HepG2 (cell line): ENCODE measurements around the gene AXIN2. TPM values are rescaled to one million over a fixed set of nuclear protein-coding genes. Genes with fewer than 3 reads are reported as not detected.

Experiments
- ATF5 ChIP-seq: sonication (generic); formaldehyde crosslinking; IDR thresholded peaks from 2 replicates; pipeline ENCODE4 v1.4.0; 2020; ENCODE audit warnings: mild to moderate bottlenecking, low read depth, missing genetic modification reagents
- CERS6 ChIP-seq: sonication (generic); formaldehyde crosslinking; IDR thresholded peaks from 2 replicates; pipeline ENCODE4 v1.5.0; 2020; ENCODE audit warnings: missing genetic modification reagents
- FOSL1 ChIP-seq: sonication (generic); formaldehyde crosslinking; IDR thresholded peaks from 2 replicates; pipeline ENCODE4 v1.9.0; 2021; ENCODE audit warnings: missing genetic modification reagents, borderline replicate concordance
- HES4 ChIP-seq: sonication (generic); formaldehyde crosslinking; IDR thresholded peaks from 2 replicates; pipeline ENCODE4 v1.9.0; 2021; ENCODE audit warnings: mild to moderate bottlenecking, missing genetic modification reagents, borderline replicate concordance
- HMG20B ChIP-seq: conservative IDR thresholded peaks from 2 replicates; pipeline ENCODE4 v1.6.1; 2016; ENCODE audit warnings: missing genetic modification reagents, missing compliant biosample characterization
- HNRNPUL1 ChIP-seq: fragments of 200-400 bp; formaldehyde crosslinking; IDR thresholded peaks from 2 replicates; pipeline ENCODE4 v1.6.1; 2017; ENCODE audit warnings: low read depth, mild to moderate bottlenecking, low read length, moderate library complexity
- RXRB ChIP-seq: IDR thresholded peaks from 2 replicates; pipeline ENCODE4 v1.6.1; 2016; ENCODE audit warnings: borderline replicate concordance, missing genetic modification reagents, missing compliant biosample characterization
- SMARCC2 ChIP-seq: fragments of 450-650 bp; IDR thresholded peaks from 2 replicates; pipeline ENCODE4 v1.6.1; 2017; ENCODE audit warnings: antibody characterized with exemption, mild to moderate bottlenecking
- SOX13 ChIP-seq, 3 experiments: fragments of 450-650 bp in 1 of 3; sonication (generic) in 1 of 3; formaldehyde crosslinking in 1 of 3; IDR thresholded peaks in 2 of 3; conservative IDR thresholded peaks in 1 of 3; 2 replicates each; pipeline versions ENCODE4 v1.5.0 to v1.6.1; 2016 to 2020; ENCODE audit warnings: antibody characterized with exemption in 1 of 3, mild to moderate bottlenecking in 1 of 3, missing compliant biosample characterization in 1 of 3, missing genetic modification reagents in 1 of 3, moderate library complexity in 1 of 3
- TAF1 ChIP-seq: sonication (generic); formaldehyde crosslinking; IDR thresholded peaks from 2 replicates; pipeline ENCODE4 v1.4.0; 2020; ENCODE audit warnings: missing genetic modification reagents
- TMF1 ChIP-seq: sonication (generic); formaldehyde crosslinking; IDR thresholded peaks from 2 replicates; pipeline ENCODE4 v1.8.1; 2022; ENCODE audit warnings: low read depth, missing genetic modification reagents
- ZBTB38 ChIP-seq: sonication (generic); formaldehyde crosslinking; IDR thresholded peaks from 2 replicates; pipeline ENCODE4 v1.5.1; 2020; ENCODE audit warnings: mild to moderate bottlenecking, missing genetic modification reagents
- ZBTB4 ChIP-seq: sonication (generic); formaldehyde crosslinking; IDR thresholded peaks from 2 replicates; pipeline ENCODE4 v1.4.0; 2020; ENCODE audit warnings: missing genetic modification reagents, mild to moderate bottlenecking, borderline replicate concordance
- ZBTB7B ChIP-seq: sonication (generic); formaldehyde crosslinking; IDR thresholded peaks from 2 replicates; pipeline ENCODE4 v1.4.0; 2020; ENCODE audit warnings: missing genetic modification reagents
- ZNF224 ChIP-seq: sonication (generic); formaldehyde crosslinking; IDR thresholded peaks from 2 replicates; pipeline ENCODE4 v1.5.0; 2020; ENCODE audit warnings: mild to moderate bottlenecking, missing genetic modification reagents
- ZNF609 ChIP-seq: sonication (generic); formaldehyde crosslinking; IDR thresholded peaks from 2 replicates; pipeline ENCODE4 v1.4.0; 2020; ENCODE audit warnings: mild to moderate bottlenecking, missing genetic modification reagents, borderline replicate concordance
- ZSCAN30 ChIP-seq: sonication (generic); formaldehyde crosslinking; IDR thresholded peaks from 2 replicates; pipeline ENCODE4 v1.5.0; 2020; ENCODE audit warnings: mild to moderate bottlenecking, missing genetic modification reagents
- polyA plus RNA-seq, 8 experiments: library from polyadenylated mRNA; depleted of rRNA in 3 of 8; stranded (reverse) in 7 of 8; unstranded in 1 of 8; fragments of >200 nt; fragmentation: Illumina TruSeq in 4 of 8; extraction: Trizol in 4 of 8; gene quantifications; 2 replicates each; pipeline versions ENCODE4 v1.2.1 to v1.2.3, GENCODE V29; 2011 to 2016; ENCODE audit warnings: low read depth in 4 of 8, missing spikeins in 1 of 8, mixed read lengths in 1 of 8; ENCODE audit not compliant: insufficient read depth in 1 of 8
- total RNA-seq, 5 experiments: library from RNA; depleted of rRNA; stranded (reverse); fragments of >200 nt; fragmentation: Illumina TruSeq; extraction: Trizol; gene quantifications; 2 replicates each; pipeline ENCODE4 v1.2.3, GENCODE V29; 2016; ENCODE audit warnings: low read depth in 1 of 5

The AXIN2 gene
- total and polyA plus RNA-seq, 2 of the 13 experiments (the other 11 are each of a cell fraction or from before 2014, with no cell fraction given) = 58.6 to 63.4 TPM

DNA sequence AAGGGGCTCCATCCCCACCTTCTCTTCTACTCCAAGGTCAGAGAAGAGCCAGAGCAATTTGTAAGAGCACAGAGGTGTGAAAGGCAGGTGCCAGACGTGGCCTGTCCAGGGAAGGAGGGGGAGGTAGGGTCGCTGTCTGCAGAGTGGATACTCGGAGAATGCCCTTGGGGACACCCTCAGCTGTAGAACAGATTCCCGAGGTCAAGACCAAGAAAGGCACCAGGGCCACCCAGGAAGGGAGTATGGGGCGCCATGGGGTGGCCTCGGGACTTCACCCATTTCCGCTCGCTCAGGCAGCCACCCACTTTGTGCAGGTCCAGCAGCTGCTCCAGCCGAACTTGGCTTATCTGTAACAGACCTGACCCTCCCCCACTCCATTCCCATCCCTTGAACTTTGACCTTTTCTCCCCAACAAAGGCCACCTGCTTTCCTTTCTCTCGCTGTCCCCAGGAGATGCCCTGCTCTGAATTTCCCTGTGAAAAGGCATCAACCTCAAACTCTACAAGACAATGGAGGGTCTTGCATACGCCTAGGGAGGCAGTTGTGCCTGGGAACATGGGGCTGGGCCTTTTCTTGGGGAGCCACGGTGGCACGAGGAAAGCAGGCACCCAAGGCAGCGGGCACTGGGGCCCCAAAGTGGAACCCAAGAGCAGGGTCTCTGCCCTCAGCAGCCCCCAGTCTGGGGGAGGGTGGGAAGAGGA lies 11.3 kb upstream of the AXIN2 start (continued):
- TF ChIP-seq SOX13 (IDR thresholded peaks at IDR 0.05) = no peak
- TF ChIP-seq SOX13 (CRISPR knock-in tag; conservative IDR thresholded peaks at IDR 0.05 in 1 of 2, IDR thresholded peaks at IDR 0.05 in 1 of 2) = peak in 1 of 2 experiments; percentile 79; a peak in 2 of 4 replicates
- TF ChIP-seq ZNF224 (CRISPR knock-in tag) = 0 out of 2 replicates have a peak, but pooled peaks have one; percentile 47
- no peak for TF ChIP-seq HNRNPUL1
- TF ChIP-seq ZBTB4 (CRISPR knock-in tag) = 0 out of 2 replicates have a peak, but pooled peaks have one; percentile 64
- peak; percentile 34; the same call in 1 of the 2 replicates for TF ChIP-seq RXRB
- no peak for TF ChIP-seq ATF5
- no peak for TF ChIP-seq FOSL1 (CRISPR knock-in tag)
- peak; percentile 56; the same call in 1 of the 2 replicates for TF ChIP-seq ZNF609 (CRISPR knock-in tag)
- TF ChIP-seq ZBTB7B = peak; percentile 17; the same call in 1 of the 2 replicates
- TF ChIP-seq TMF1 (CRISPR knock-in tag) = no peak
- no peak for TF ChIP-seq HMG20B (CRISPR knock-in tag)
- no peak for TF ChIP-seq ZSCAN30 (CRISPR knock-in tag)
- no peak for TF ChIP-seq HES4 (CRISPR knock-in tag)
- TF ChIP-seq TAF1 (CRISPR knock-in tag) = 0 out of 2 replicates have a peak, but pooled peaks have one; percentile 2
- TF ChIP-seq SMARCC2 = no peak
- TF ChIP-seq CERS6 (CRISPR knock-in tag) = no peak
- peak; percentile 76 for TF ChIP-seq ZBTB38 (CRISPR knock-in tag)
